Measurements from ENCODE around the gene MTURN. TPM values are rescaled to one million over a fixed set of nuclear protein-coding genes. Genes with fewer than 3 reads are reported as not detected.

The MTURN gene
- total RNA-seq, 1 experiment from 2014 or later, result 5.4 TPM

DNA sequence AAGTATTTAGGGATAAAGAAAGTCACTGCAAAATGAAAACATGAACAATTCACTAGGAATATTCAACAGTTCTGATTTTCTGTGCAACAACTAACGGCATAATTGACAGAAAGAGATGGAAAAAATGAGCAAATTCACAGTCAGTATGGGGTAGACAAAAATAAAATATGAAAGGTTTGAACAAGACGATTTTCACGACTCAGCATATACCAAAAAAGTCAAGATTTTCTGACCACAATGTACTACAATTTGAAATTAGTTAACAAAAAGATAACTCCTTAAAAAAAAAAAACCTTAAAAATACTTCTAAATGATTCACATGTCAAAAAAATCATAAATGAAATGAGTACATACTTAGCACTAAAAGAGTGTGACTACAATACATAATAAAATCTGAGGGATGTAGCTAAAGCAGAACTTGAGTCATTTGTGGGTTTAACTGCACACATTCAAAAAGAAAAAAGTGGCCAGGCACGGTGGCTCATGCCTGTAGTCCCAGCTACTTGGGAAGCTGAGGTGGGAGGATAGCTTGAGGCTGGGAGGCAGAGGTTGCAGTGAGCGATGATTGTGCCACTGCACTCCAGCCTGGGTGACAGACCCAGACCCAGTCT, 22.6 kb upstream of the MTURN start:
- Histone ChIP-seq H3K27me3 (ENCODE audit: low read length) (no peaks in the 10 kb centered on the region), H4K20me1 (ENCODE audit: low read length) (no peaks in the 10 kb centered on the region), H3K9me2 (replicated peaks; ENCODE audit: low read length) (no peaks in the 10 kb centered on the region), H3K4me2 (ENCODE audit: low read length) (no peak overlapping the region), H3K36me3 (ENCODE audit: low read depth, low read length) (no peaks in the 10 kb centered on the region), H3K9me3 (ENCODE audit: low read length) (no peaks in the 10 kb centered on the region), H3K9ac (ENCODE audit: low read length) (no peak overlapping the region), H2AFZ (ENCODE audit: low read length) (no peak overlapping the region), H3F3A (ENCODE audit: low read length, unreplicated experiment) (peaks cover 4% of the 10 kb centered on the region), H3K4me3 (ENCODE audit: low read length) (no peak overlapping the region), H3K27ac (ENCODE audit: low read length) (no peak overlapping the region), H3K79me2 (ENCODE audit: low read length) (no peaks in the 10 kb centered on the region), H3K4me1 (ENCODE audit: insufficient read depth, low read length) (no peaks in the 10 kb centered on the region)
- no TSS peak for BruUV-seq (replicated peaks)
- DNase-seq, result no peak
- ChIA-PET POLR2A (ENCODE audit: unreplicated experiment) (interaction anchor here (0.7 kb wide), 1 partner anchor 13 kb away, joined by 14 read pairs; no protein-coding TSS in a partner anchor), CTCF (no interaction called here)
- intact Hi-C loops (cut with micrococcal nuclease), result no loop called here
- TF ChIP-seq, protein P1, sequence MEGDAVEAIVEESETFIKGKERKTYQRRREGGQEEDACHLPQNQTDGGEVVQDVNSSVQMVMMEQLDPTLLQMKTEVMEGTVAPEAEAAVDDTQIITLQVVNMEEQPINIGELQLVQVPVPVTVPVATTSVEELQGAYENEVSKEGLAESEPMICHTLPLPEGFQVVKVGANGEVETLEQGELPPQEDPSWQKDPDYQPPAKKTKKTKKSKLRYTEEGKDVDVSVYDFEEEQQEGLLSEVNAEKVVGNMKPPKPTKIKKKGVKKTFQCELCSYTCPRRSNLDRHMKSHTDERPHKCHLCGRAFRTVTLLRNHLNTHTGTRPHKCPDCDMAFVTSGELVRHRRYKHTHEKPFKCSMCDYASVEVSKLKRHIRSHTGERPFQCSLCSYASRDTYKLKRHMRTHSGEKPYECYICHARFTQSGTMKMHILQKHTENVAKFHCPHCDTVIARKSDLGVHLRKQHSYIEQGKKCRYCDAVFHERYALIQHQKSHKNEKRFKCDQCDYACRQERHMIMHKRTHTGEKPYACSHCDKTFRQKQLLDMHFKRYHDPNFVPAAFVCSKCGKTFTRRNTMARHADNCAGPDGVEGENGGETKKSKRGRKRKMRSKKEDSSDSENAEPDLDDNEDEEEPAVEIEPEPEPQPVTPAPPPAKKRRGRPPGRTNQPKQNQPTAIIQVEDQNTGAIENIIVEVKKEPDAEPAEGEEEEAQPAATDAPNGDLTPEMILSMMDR (conservative IDR thresholded peaks at IDR 0.05; ENCODE audit: low read depth, low read length), result no peak
- TF ChIP-seq EZH2 (IDR thresholded peaks at IDR 0.05; ENCODE audit: low read length, unreplicated experiment), result no peak
- TF ChIP-seq EZH2phosphoT487 (IDR thresholded peaks at IDR 0.05; ENCODE audit: borderline replicate concordance, low read length), result no peak
- no peak for ATAC-seq

DNA sequence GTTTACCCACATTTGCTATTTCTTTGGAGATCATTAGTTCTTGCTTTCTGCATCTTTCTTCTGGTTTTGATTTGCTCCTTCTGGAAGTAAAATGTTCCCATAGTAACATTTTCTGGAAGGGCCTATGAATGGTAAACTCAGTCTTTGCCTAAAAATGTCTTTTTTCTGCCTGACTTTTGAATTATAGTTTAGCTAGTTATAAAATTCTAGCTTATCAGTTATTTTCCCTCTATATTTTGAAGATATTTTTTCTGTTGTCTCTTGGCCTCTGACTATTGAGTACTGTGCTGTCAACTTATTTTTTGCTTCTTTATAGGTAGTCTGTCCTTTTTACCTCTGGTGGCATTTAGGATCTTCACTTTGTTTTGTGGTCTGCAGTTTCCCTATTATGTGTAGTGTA, 21.6 kb upstream of the MTURN start:
- Histone ChIP-seq H3K27ac (ENCODE audit: low read length) (no peak overlapping the region), H3K9me3 (ENCODE audit: low read length) (no peaks in the 10 kb centered on the region), H3K27me3 (ENCODE audit: low read length) (no peaks in the 10 kb centered on the region), H3K4me1 (ENCODE audit: insufficient read depth, low read length) (no peaks in the 10 kb centered on the region), H2AFZ (ENCODE audit: low read length) (no peak overlapping the region), H3K9me2 (replicated peaks; ENCODE audit: low read length) (no peaks in the 10 kb centered on the region), H3K36me3 (ENCODE audit: low read depth, low read length) (no peaks in the 10 kb centered on the region), H3F3A (ENCODE audit: low read length, unreplicated experiment) (peaks cover 4% of the 10 kb centered on the region), H3K79me2 (ENCODE audit: low read length) (no peaks in the 10 kb centered on the region), H4K20me1 (ENCODE audit: low read length) (no peaks in the 10 kb centered on the region), H3K4me2 (ENCODE audit: low read length) (no peak overlapping the region), H3K9ac (ENCODE audit: low read length) (no peak overlapping the region), H3K4me3 (ENCODE audit: low read length) (no peak overlapping the region)
- intact Hi-C loops (cut with micrococcal nuclease), result no loop called here
- ChIA-PET CTCF (no interaction called here), POLR2A (ENCODE audit: unreplicated experiment) (no interaction called here)
- TF ChIP-seq EZH2phosphoT487 (IDR thresholded peaks at IDR 0.05; ENCODE audit: borderline replicate concordance, low read length) (no peak), EZH2 (IDR thresholded peaks at IDR 0.05; ENCODE audit: low read length, unreplicated experiment) (no peak)
- TF ChIP-seq, protein P1 (conservative IDR thresholded peaks at IDR 0.05; ENCODE audit: low read depth, low read length), result no peak
- ATAC-seq (no peak), DNase-seq (no peak)
- BruUV-seq (replicated peaks), result no TSS peak

DNA sequence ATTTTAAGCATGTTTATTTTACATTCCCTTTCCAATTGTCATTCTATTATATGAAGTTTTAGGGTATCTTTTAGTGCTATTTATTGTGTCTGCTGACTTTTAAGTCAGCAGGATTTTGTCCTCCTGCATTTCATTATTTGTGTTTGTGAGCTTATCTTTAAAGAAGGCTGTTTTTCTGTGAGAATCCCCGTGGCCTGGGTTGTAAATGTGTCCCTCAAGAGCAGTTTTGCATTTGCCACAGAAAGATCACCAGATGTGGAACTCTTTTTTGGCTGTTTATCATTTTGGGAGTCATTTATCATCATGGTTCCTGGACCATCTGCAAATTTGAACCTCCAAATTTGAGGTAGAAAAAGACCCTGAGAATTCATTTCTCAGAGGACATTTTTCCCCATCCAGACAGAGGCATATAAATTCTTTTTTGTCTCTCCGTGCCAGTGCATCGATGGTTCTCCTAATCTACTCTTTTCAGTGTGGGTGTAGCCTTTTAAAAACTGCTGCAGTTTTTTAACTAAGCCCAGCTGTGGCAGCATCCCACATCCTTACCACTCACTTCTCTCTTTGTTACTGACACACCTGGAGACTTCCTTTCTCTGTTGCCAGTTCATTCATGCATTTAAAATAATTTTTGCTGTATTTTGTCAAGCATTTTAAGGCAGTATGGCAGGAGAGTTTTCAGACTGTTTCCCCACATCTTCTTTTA, 20.1 kb upstream of the MTURN start:
- no peaks in the 10 kb centered on the region for H3K27me3 ChIP-seq (ENCODE audit: low read length)
- no peak for TF ChIP-seq EZH2phosphoT487 (IDR thresholded peaks at IDR 0.05; ENCODE audit: borderline replicate concordance, low read length)
- TF ChIP-seq, protein P1 (conservative IDR thresholded peaks at IDR 0.05; ENCODE audit: low read depth, low read length), result no peak
- no peak for TF ChIP-seq EZH2 (IDR thresholded peaks at IDR 0.05; ENCODE audit: low read length, unreplicated experiment)
- H3K9ac ChIP-seq (ENCODE audit: low read length), result no peak overlapping the region
- no peaks in the 10 kb centered on the region for H3K9me3 ChIP-seq (ENCODE audit: low read length)
- no peak overlapping the region for H3K4me3 ChIP-seq (ENCODE audit: low read length)
- H2AFZ ChIP-seq (ENCODE audit: low read length), result no peak overlapping the region
- H3K4me2 ChIP-seq (ENCODE audit: low read length), result no peak overlapping the region
- no peaks in the 10 kb centered on the region for H3K9me2 ChIP-seq (replicated peaks; ENCODE audit: low read length)
- H3K79me2 ChIP-seq (ENCODE audit: low read length), result no peaks in the 10 kb centered on the region
- ChIA-PET POLR2A (ENCODE audit: unreplicated experiment) (no interaction called here), CTCF (no interaction called here)
- no peak overlapping the region for H3K27ac ChIP-seq (ENCODE audit: low read length)
- intact Hi-C loops (cut with micrococcal nuclease), result no loop called here
- H4K20me1 ChIP-seq (ENCODE audit: low read length), result no peaks in the 10 kb centered on the region
- peaks cover 4% of the 10 kb centered on the region for H3F3A ChIP-seq (ENCODE audit: low read length, unreplicated experiment)
- no TSS peak for BruUV-seq (replicated peaks)
- no peaks in the 10 kb centered on the region for H3K36me3 ChIP-seq (ENCODE audit: low read depth, low read length)
- no peaks in the 10 kb centered on the region for H3K4me1 ChIP-seq (ENCODE audit: insufficient read depth, low read length)
- ATAC-seq (no peak), DNase-seq (no peak)

Measured in PC-3 (cell line).